Esophagus muscularis mucosa (tissue), 4 donors: ENCODE measurements around the gene HM13. TPM values are rescaled to one million over a fixed set of nuclear protein-coding genes. Genes with fewer than 3 reads are reported as not detected.
A peak's percentile ranks its signal among the peaks of the same experiment; 100 is the strongest.
"Not testable (repeated sequence)": the region's sequence is repeated elsewhere in the genome, so short reads cannot be mapped to it uniquely, and the experiment has no call there.

Source experiments
- DNase-seq: peaks from one replicate; pipeline ENCODE4 v3.0.0-alpha.2; 2017; ENCODE audit errors: extremely low spot score
- H3K27ac ChIP-seq, 4 donors: fragments of 200-600 bp; sonication (generic); replicated peaks in 1 of 4; 1 replicate in 3 of 4; 2 replicates in 1 of 4; pipeline ENCODE4 v1.5.1; 2016 to 2019; ENCODE audit warnings: mild to moderate bottlenecking in 1 of 4
- H3K27me3 ChIP-seq, 4 donors: fragments of 200-600 bp; sonication (generic); one replicate each; pipeline versions ENCODE4 v1.5.1 to v1.6.0; 2016 to 2019
- H3K36me3 ChIP-seq, 4 donors: fragments of 200-600 bp; sonication (generic); one replicate each; pipeline ENCODE4 v1.5.1; 2016 to 2019
- H3K4me1 ChIP-seq, 4 donors: fragments of 200-600 bp; sonication (generic); one replicate each; pipeline ENCODE4 v1.5.1; 2016 to 2019
- H3K4me3 ChIP-seq, 4 donors: fragments of 200-600 bp; sonication (generic); 1 replicate in 2 of 4; 2 replicates in 2 of 4; pipeline ENCODE4 v1.5.1; 2016 to 2019; ENCODE audit warnings: mild to moderate bottlenecking in 4 of 4, moderate library complexity in 1 of 4
- H3K9me3 ChIP-seq, 4 donors: fragments of 200-600 bp; sonication (generic); 1 replicate in 3 of 4; 2 replicates in 1 of 4; pipeline ENCODE4 v1.5.1; 2016 to 2019
- CTCF ChIP-seq, 3 experiments: fragments of 200-600 bp in 2 of 3; fragments of 450-650 bp in 1 of 3; sonication (generic) in 2 of 3; IDR thresholded peaks; one replicate each; pipeline ENCODE4 v1.5.1; 2017 to 2019; ENCODE audit warnings: antibody characterized with exemption in 3 of 3, mild to moderate bottlenecking in 2 of 3, moderate library complexity in 1 of 3
- EP300 ChIP-seq: sonication (generic); formaldehyde crosslinking; IDR thresholded peaks from one replicate; pipeline ENCODE4 v1.6.1; 2017; ENCODE audit warnings: antibody characterized with exemption
- POLR2A ChIP-seq: fragments of 450-650 bp; IDR thresholded peaks from one replicate; pipeline ENCODE4 v1.6.1; 2017; ENCODE audit warnings: antibody characterized with exemption, moderate library complexity, mild to moderate bottlenecking, low read depth
- POLR2AphosphoS5 ChIP-seq, 2 donors: sonication (generic); formaldehyde crosslinking; IDR thresholded peaks; one replicate each; pipeline ENCODE4 v1.6.1; 2017; ENCODE audit warnings: antibody characterized with exemption in 2 of 2
- WGBS: methylation state at CpG from one replicate; pipeline ENCODE4 v1.1.5; 2018; 5-methylcytosine and 5-hydroxymethylcytosine counted together
- intact Hi-C: fragments of 100-400 bp; cut with DNase I; formaldehyde crosslinking; loops from one replicate; pipeline ENCODE4 v1.15.1; 2023
- total RNA-seq, 4 donors: library from RNA; depleted of rRNA; stranded (reverse); fragments of >200 nt; gene quantifications; one replicate each; pipeline versions ENCODE4 v1.1.0 to v1.2.1, GENCODE V29; 2016

The HM13 gene
- total RNA-seq, 4 donors from 2014 or later = 41.5 to 67.7 (median 47.6) TPM

DNA sequence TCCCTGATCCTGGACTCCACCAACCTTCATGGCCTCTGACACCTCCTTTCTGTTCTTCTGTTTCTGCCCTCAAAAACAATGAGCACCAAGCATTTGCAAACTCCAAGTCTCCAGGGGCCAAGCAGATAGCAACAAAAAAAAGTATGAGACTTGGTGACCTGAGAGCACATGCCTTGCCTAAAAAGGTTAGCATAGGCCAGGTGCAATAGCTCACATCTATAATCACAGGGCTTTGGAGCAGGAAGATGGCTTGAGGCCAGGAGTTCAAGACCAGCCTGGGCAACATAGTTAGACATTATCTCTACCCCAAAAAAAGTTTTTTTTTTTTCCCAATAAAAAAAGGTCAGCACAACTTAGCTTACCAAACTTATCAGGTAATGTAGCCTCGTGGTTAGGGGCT lies 13.7 kb upstream of the HM13 start:
- H3K9me3 ChIP-seq = no peaks in the 10 kb centered on the region

GRCh38 chr20:31502884-31503673 lies 11.2 kb upstream of the HM13 start:
- not testable (repeated sequence) for H3K36me3 ChIP-seq, H3K27ac ChIP-seq, H3K4me3 ChIP-seq, DNase-seq, H3K9me3 ChIP-seq, H3K27me3 ChIP-seq
- TF ChIP-seq POLR2AphosphoS5 (IDR thresholded peaks at IDR 0.05) (peak in 1 of 2 donors; percentile 47), CTCF (IDR thresholded peaks at IDR 0.05) (peak in 2 of 3 experiments; percentile 91 to 95)
- peaks cover 0 to 12% (median 8%) of the 10 kb centered on the region in 4 donors for H3K4me1 ChIP-seq
- intact Hi-C loops = loop anchor here (1.0 kb wide), 1 partner anchor 43 kb away; no protein-coding TSS in a partner anchor
- 46% methylated on average over 15 of the region's 20 CpGs for WGBS

More for the DNA sequence above, 13.7 kb upstream of the HM13 start:
- intact Hi-C loops = no loop called here
- H3K4me3 ChIP-seq = no peak overlapping the region
- no peak for DNase-seq
- WGBS = 64% methylated on average over 1 of the region's 1 CpG
- no peak for TF ChIP-seq CTCF (IDR thresholded peaks at IDR 0.05)
- TF ChIP-seq EP300 = no peak
- no peak for TF ChIP-seq POLR2A
- no peak for TF ChIP-seq POLR2AphosphoS5 (IDR thresholded peaks at IDR 0.05)
- peaks cover 8 to 35% (median 27%) of the 10 kb centered on the region in 4 donors for H3K4me1 ChIP-seq
- no peak overlapping the region for H3K27ac ChIP-seq
- no peaks in the 10 kb centered on the region for H3K36me3 ChIP-seq
- no peaks in the 10 kb centered on the region for H3K27me3 ChIP-seq

DNA sequence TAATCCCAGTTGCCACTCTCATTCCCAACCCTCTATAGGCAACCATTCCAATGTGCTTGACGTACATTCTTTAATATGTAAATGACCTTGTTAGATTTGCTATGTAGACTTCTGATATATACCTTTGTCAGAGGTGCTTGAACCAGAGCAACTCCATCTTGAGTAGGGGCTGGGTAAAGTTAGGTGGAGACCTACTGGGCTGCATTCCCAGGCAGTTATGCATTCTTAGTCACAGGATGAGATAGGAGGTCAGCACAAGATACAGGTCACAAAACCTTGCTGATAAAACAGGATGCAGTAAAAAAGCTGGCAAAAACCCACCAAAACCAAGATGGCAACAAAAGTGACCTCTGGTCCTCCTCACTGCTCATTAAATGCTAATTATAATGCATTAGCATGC lies 8.3 kb upstream of the HM13 start:
- no peaks in the 10 kb centered on the region for H3K36me3 ChIP-seq
- intact Hi-C loops = no loop called here
- no peak overlapping the region for H3K27ac ChIP-seq
- no peaks in the 10 kb centered on the region for H3K9me3 ChIP-seq
- H3K27me3 ChIP-seq = peaks cover 0 to 5% (median 0%) of the 10 kb centered on the region in 4 donors
- WGBS = 92% methylated on average over 1 of the region's 1 CpG
- H3K4me3 ChIP-seq = no peak overlapping the region
- DNase-seq = no peak
- peaks cover 0 to 9% (median 8%) of the 10 kb centered on the region in 4 donors for H3K4me1 ChIP-seq
- TF ChIP-seq POLR2AphosphoS5 (IDR thresholded peaks at IDR 0.05) (no peak), EP300 (no peak), POLR2A (no peak), CTCF (IDR thresholded peaks at IDR 0.05) (no peak)

- Histone ChIP-seq H3K4me3 (no peak overlapping the region), H3K27ac (no peak overlapping the region), H3K4me1 (peaks cover 0 to 4% (median 1%) of the 10 kb centered on the region in 4 donors), H3K36me3 (no peaks in the 10 kb centered on the region), H3K27me3 (peaks cover 0 to 5% (median 0%) of the 10 kb centered on the region in 4 donors), H3K9me3 (no peaks in the 10 kb centered on the region)
- TF ChIP-seq CTCF (IDR thresholded peaks at IDR 0.05) (no peak), EP300 (no peak), POLR2AphosphoS5 (IDR thresholded peaks at IDR 0.05) (no peak), POLR2A (no peak)
- DNase-seq = no peak
- intact Hi-C loops = no loop called here
- WGBS = 65% methylated on average over 4 of the region's 5 CpGs
Observed at GRCh38 chr20:31508517-31509244, 5.6 kb upstream of the HM13 start.
